ENCODE data around the gene MX2.

DNA sequence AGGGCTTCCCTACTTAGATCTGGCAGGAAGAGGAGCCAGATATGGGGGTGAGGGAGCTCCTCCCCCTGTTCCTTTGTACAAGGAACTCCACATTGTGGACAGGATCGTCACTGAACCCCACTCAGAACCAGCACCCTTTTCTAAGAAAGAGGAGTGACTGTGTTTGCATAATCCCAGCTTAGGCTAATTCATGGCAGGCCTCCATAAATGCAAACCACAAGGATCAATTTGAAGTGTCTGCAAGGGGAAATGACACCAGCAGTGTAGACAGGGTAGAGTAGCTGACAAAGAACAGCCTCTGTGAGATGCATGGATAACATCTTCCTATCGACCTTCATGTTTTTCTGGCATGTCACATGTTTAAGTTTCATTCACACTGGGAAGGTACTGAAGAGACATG lies 75.9 kb downstream of the MX2 start:
- TF ChIP-seq EZH2 (IDR thresholded peaks at IDR 0.05; ENCODE audit: low read depth, low read length, severe bottlenecking) (no peak), CTCF (IDR thresholded peaks at IDR 0.05; ENCODE audit: control extremely low read depth in 1 of 3, insufficient read depth in 1 of 3, low read depth in 1 of 3, low read length in 3 of 3) (no peak), GTF2F1 (IDR thresholded peaks at IDR 0.05; ENCODE audit: borderline replicate concordance, low read depth, low read length) (no peak), POLR2AphosphoS5 (IDR thresholded peaks at IDR 0.05; ENCODE audit: low read depth, low read length) (no peak), KDM1A (IDR thresholded peaks at IDR 0.05; ENCODE audit: borderline replicate concordance, low read length) (no peak), RNF2 (IDR thresholded peaks at IDR 0.05; ENCODE audit: borderline replicate concordance, low read depth, low read length, missing control alignments, poor library complexity, severe bottlenecking) (no peak), TAF1 (IDR thresholded peaks at IDR 0.05; ENCODE audit: low read depth, low read length) (no peak), CHD2 (IDR thresholded peaks at IDR 0.05; ENCODE audit: low read length) (no peak)
- TF ChIP-seq, protein P1, sequence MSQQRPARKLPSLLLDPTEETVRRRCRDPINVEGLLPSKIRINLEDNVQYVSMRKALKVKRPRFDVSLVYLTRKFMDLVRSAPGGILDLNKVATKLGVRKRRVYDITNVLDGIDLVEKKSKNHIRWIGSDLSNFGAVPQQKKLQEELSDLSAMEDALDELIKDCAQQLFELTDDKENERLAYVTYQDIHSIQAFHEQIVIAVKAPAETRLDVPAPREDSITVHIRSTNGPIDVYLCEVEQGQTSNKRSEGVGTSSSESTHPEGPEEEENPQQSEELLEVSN (IDR thresholded peaks at IDR 0.05), result no peak
